ENCODE results near the gene RBM3. TPM values are rescaled to one million over a fixed set of nuclear protein-coding genes. Genes with fewer than 3 reads are reported as not detected.

Gene RBM3
- total RNA-seq, 3 donors from 2014 or later, result 88.4 to 406 (median 123) TPM

- Histone ChIP-seq H3K9me3 (no peaks in the 10 kb centered on the region), H3K36me3 (ENCODE audit: low read depth) (no peaks in the 10 kb centered on the region), H3K4me1 (ENCODE audit: low read depth) (no peaks in the 10 kb centered on the region), H3K4me3 (no peak overlapping the region)
- intact Hi-C loops (cut with DNase I, micrococcal nuclease), result no loop called here
- ATAC-seq (no peak), DNase-seq (no peak)
- TF ChIP-seq, protein P1, sequence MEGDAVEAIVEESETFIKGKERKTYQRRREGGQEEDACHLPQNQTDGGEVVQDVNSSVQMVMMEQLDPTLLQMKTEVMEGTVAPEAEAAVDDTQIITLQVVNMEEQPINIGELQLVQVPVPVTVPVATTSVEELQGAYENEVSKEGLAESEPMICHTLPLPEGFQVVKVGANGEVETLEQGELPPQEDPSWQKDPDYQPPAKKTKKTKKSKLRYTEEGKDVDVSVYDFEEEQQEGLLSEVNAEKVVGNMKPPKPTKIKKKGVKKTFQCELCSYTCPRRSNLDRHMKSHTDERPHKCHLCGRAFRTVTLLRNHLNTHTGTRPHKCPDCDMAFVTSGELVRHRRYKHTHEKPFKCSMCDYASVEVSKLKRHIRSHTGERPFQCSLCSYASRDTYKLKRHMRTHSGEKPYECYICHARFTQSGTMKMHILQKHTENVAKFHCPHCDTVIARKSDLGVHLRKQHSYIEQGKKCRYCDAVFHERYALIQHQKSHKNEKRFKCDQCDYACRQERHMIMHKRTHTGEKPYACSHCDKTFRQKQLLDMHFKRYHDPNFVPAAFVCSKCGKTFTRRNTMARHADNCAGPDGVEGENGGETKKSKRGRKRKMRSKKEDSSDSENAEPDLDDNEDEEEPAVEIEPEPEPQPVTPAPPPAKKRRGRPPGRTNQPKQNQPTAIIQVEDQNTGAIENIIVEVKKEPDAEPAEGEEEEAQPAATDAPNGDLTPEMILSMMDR (IDR thresholded peaks at IDR 0.05), result no peak
Observed at GRCh38 chrX:48611703-48612102, 37.4 kb downstream of the RBM3 start.

DNA sequence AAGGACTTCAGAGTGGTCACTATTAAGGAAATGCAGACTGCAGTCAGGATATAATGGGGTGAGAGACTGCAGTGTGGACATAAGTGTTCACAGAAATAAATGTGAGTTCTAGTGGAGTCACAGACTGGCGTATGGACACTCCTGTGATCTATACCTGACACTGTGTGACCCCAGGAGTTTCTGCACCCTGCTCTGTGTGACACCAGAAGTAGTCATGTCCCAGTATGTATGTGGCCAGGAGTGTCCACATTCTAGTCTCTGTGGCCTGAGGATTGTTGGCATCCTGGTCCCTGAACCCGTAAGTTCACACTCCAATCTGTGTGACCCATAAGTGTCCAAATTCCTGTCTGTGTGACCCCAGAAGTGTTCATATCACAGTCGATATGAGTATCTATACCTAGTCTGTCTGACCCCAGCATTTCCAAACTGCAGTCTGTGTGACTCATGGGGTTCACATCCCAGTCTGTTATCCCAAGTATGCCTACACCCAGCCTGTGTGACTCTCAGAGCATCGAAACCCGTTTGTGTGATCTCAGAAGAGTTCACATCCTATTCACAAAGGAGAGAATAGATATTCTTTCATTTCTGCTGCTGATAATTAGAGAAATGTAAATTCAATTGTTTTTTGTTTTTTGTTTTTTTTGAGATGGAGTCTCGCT lies 39.3 kb downstream of the RBM3 start:
- Histone ChIP-seq H3K9me3 (no peaks in the 10 kb centered on the region), H3K4me3 (no peak overlapping the region), H3K4me1 (ENCODE audit: low read depth) (no peaks in the 10 kb centered on the region), H3K36me3 (ENCODE audit: low read depth) (no peaks in the 10 kb centered on the region)
- intact Hi-C loops (cut with DNase I, micrococcal nuclease), result no loop called here
- TF ChIP-seq, protein P1 (IDR thresholded peaks at IDR 0.05), result no peak
- ATAC-seq, result no peak
- DNase-seq, result no peak

DNA sequence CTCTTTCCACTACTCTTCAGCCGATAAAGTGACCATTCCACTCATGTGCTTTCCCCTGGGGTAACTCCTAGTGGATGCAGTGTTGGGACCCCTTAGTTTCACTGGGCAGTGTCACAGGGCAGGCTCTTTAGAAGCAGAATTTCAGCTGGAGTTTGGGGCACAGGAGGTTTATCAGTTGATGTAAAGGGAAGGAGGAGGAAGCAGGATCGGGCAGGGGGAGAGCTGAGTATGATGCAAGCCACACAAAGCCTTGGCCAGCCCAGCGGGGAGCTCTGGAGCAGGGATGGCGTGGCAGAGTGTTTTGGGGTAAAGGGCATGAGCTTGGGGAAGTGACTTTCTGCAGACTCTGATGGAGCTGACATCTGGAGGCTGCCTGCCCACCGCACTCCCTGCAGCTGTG lies 42.3 kb downstream of the RBM3 start:
- ATAC-seq (no peak), DNase-seq (no peak)
- intact Hi-C loops (cut with DNase I, micrococcal nuclease), result no loop called here
- Histone ChIP-seq H3K9me3 (no peaks in the 10 kb centered on the region), H3K36me3 (ENCODE audit: low read depth) (no peaks in the 10 kb centered on the region), H3K4me3 (no peak overlapping the region), H3K4me1 (ENCODE audit: low read depth) (no peaks in the 10 kb centered on the region)
- TF ChIP-seq, protein P1 (IDR thresholded peaks at IDR 0.05), result no peak

- DNase-seq (no peak), ATAC-seq (no peak)
- Histone ChIP-seq H3K9me3 (no peaks in the 10 kb centered on the region), H3K36me3 (ENCODE audit: low read depth) (no peaks in the 10 kb centered on the region), H3K4me1 (ENCODE audit: low read depth) (no peaks in the 10 kb centered on the region), H3K4me3 (no peak overlapping the region)
- TF ChIP-seq, protein P1 (IDR thresholded peaks at IDR 0.05), result no peak
- intact Hi-C loops (cut with DNase I, micrococcal nuclease), result no loop called here
Observed at GRCh38 chrX:48617542-48618340, 43.5 kb downstream of the RBM3 start.

DNA sequence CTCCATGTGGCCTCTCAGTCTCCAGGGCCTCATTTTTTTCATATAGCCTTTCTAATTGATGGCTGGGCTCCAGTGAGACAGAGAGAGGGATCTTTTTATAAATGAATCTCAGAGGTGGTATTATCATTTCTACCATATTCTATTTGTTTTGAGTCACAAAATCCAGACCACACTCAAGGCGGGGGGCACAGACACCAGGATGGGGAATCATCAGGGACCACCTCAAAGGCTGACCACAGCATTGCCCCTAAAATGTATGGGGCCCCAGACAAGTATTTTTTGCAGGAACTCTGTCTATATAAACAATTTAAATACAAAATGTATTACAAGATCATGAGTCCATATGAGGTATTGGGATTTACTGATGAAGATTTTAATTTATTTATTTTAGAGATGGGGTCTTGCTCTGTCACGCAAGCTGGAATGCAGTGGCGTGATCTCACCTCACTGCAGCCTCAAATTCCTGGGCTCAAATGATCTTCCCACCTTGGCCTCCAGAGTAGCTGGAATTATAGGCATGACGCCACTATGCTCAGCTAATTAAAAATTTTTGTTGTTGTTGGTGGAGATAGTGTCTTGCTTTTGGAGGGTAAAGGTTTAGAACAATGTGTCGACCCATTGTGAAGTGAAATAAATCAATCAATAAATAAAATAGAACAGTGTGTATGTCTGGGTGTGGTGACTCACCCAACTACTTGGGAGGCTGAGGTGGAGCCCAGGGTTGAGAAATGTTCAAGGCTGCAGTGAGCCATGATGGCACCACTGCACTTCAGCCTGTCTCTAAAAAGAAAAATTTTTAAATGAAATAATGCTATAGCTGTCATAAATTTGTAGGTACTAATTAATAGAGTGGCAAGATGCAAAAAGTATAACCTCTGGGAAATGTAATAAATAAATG lies 52.4 kb downstream of the RBM3 start:
- intact Hi-C loops (cut with DNase I, micrococcal nuclease), result no loop called here
- ATAC-seq, result no peak
- no peaks in the 10 kb centered on the region for H3K36me3 ChIP-seq (ENCODE audit: low read depth)
- DNase-seq, result no peak
- TF ChIP-seq, protein P1 (IDR thresholded peaks at IDR 0.05), result no peak
- H3K9me3 ChIP-seq, result no peaks in the 10 kb centered on the region
- no peaks in the 10 kb centered on the region for H3K4me1 ChIP-seq (ENCODE audit: low read depth)
- no peak overlapping the region for H3K4me3 ChIP-seq

Other genes with a start within 250 kb of the RBM3 start
- not detected for gene SSX3, start 217.8 kb upstream of the RBM3 start, total RNA-seq
- gene SSX4, start 190.9 kb upstream of the RBM3 start, total RNA-seq, result not detected
- gene SSX4B, start 162.5 kb upstream of the RBM3 start, total RNA-seq, result not detected
- gene SLC38A5, start 104.2 kb upstream of the RBM3 start, total RNA-seq, result 10 to 100 TPM in 1 of 3 donors, 1 to 10 TPM in 2; 7.3 to 25.9 (median 9.7) TPM
- gene FTSJ1, start 98.3 kb upstream of the RBM3 start, total RNA-seq, result 10 to 100 TPM; 22.1 to 22.8 (median 22.7) TPM
- 1 to 10 TPM; 3.9 to 9.2 (median 6.3) TPM for gene PORCN, start 65.5 kb upstream of the RBM3 start, total RNA-seq
- 100 to 1,000 TPM in 2 of 3 donors, 10 to 100 TPM in 1; 60.5 to 161 (median 158) TPM for gene EBP, start 52.7 kb upstream of the RBM3 start, total RNA-seq
- 10 to 100 TPM in 2 of 3 donors, 1 to 10 TPM in 1; 8.6 to 14.6 (median 11.6) TPM for gene TBC1D25, start 34.8 kb upstream of the RBM3 start, total RNA-seq
- 100 to 1,000 TPM; 124 to 139 (median 128) TPM for gene WDR13, start 23.0 kb downstream of the RBM3 start, total RNA-seq
- gene WAS, start 109.3 kb downstream of the RBM3 start, total RNA-seq, result 1 to 10 TPM; 4.4 to 8.6 (median 5.3) TPM
- 1 to 10 TPM; 3.4 to 6.2 (median 3.7) TPM for gene SUV39H1, start 122.2 kb downstream of the RBM3 start, total RNA-seq
- 1 to 10 TPM; 4.3 to 9.9 (median 7.1) TPM for gene GLOD5, start 187.3 kb downstream of the RBM3 start, total RNA-seq
- under 1 TPM in 1 of 3 donors, not detected in 2; 0.32 TPM for gene GATA1, start 212.1 kb downstream of the RBM3 start, total RNA-seq
- 100 to 1,000 TPM in 1 of 3 donors, 10 to 100 TPM in 2; 83.2 to 111 (median 99.6) TPM for gene HDAC6, start 227.6 kb downstream of the RBM3 start, total RNA-seq

Measured in mucosa of descending colon (tissue), 3 donors.